ENCODE results near the gene FKBP1B. TPM values are rescaled to one million over a fixed set of nuclear protein-coding genes. Genes with fewer than 3 reads are reported as not detected.

The FKBP1B gene
- total RNA-seq, 2 experiments from 2014 or later, result 1.4 to 1.7 TPM

DNA sequence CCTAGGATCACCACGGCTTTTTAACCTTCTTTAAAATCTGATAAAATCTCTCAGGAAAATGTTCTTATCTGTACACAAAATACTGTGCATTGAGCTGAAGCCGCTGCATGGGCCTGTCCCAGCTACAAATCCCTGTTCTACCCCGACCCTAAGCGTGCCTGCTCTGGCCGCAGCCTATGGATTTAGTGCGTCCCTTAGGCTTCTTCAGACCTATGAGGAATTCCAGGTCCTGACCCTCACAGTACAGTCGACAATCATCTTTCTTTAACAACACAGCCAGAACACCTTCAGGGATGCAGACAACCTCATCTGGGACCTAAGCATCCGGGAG is 1.9 kb upstream of the FKBP1B start:
- H3K27ac Mint-ChIP-seq, result no peak overlapping the region
- POLR2A ChIA-PET, result interaction anchor here (0.5 to 1.9 kb wide), 10 partner anchors 23 to 611 kb away, joined by 3 to 34 read pairs (median 5); partner anchors contain the start of genes ATAD2B, FAM228B and SF3B6
- peak overlapping the region; percentile 88 for H3K4me3 Mint-ChIP-seq
- H3K36me3 Mint-ChIP-seq (ENCODE audit: low read depth), result peaks cover 1% of the 10 kb centered on the region
- peaks cover 5% of the 10 kb centered on the region for H3K27me3 Mint-ChIP-seq
- ATAC-seq, result peak; percentile 3
- no peak for DNase-seq
- intact Hi-C loops (cut with DNase I, micrococcal nuclease), result loop anchor here (1.0 to 5.0 kb wide), 8 partner anchors 29 to 746 kb away; partner anchors contain the start of genes ATAD2B (in 2 of the 2), SF3B6 (in 2 of the 2), UBXN2A (in 2 of the 2) and CENPO (in 1 of the 2)
- peaks cover 25% of the 10 kb centered on the region for H3K4me1 Mint-ChIP-seq
- no peaks in the 10 kb centered on the region for H3K9me3 Mint-ChIP-seq (ENCODE audit: low read depth)
- CTCF ChIA-PET, result interaction anchor here (0.8 to 2.1 kb wide), 8 partner anchors 13 to 223 kb away, joined by 3 to 14 read pairs (median 5); partner anchors contain the start of genes ATAD2B, SF3B6 and TP53I3

DNA sequence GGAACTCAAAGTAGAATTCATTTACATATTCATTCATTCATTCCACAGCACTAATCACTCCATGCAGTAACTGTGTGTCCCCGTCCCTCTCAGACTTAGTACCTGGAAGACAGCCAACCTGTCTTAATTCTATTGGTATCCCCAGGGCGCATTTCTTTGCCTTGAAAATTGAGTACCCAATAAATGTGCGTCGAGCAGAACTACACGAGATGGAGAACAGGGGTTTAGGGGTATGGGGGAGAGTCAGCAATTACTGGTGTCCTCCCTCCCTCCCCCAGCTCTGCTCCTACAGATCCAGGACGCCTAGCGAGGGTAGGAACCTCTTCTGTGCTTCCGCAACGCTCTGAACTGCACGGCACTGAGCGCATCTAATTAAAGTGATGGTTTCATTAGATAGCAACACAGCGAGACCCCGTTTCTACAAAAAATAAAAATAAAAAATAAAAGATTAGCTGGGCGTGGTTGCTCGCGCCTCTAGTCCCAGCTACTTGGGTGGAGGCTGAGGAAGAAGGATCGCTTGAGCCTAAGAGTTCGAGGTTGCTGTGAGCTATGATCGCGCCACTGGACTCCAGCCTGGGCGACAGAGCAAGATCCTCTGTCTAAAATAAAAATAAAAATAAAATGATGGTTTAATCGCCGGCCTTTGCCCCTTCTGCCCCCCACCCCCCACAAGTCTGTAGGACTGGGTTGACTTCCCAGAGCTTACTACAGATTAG is 614 bp upstream of the FKBP1B start:
- peaks cover 25% of the 10 kb centered on the region for H3K4me1 Mint-ChIP-seq
- no peak overlapping the region for H3K27ac Mint-ChIP-seq
- H3K27me3 Mint-ChIP-seq, result peaks cover 5% of the 10 kb centered on the region
- H3K9me3 Mint-ChIP-seq (ENCODE audit: low read depth), result no peaks in the 10 kb centered on the region
- DNase-seq, result peak; percentile 21
- ATAC-seq, result no peak
- no peaks in the 10 kb centered on the region for H3K36me3 Mint-ChIP-seq (ENCODE audit: low read depth)
- POLR2A ChIA-PET, result interaction anchor here (0.7 kb wide), 1 partner anchor 17 kb away, joined by 3 read pairs; no protein-coding TSS in a partner anchor
- no peak overlapping the region for H3K4me3 Mint-ChIP-seq
- intact Hi-C loops (cut with DNase I, micrococcal nuclease), result loop anchor here in 1 of 2 experiments (5.0 kb wide), 1 partner anchor 107 kb away; the partner anchor contains the start of gene UBXN2A
- CTCF ChIA-PET, result interaction anchor here (0.5 to 2.7 kb wide), 4 partner anchors 12 to 459 kb away, joined by 3 to 18 read pairs (median 4); partner anchors contain the start of gene TP53I3

DNA sequence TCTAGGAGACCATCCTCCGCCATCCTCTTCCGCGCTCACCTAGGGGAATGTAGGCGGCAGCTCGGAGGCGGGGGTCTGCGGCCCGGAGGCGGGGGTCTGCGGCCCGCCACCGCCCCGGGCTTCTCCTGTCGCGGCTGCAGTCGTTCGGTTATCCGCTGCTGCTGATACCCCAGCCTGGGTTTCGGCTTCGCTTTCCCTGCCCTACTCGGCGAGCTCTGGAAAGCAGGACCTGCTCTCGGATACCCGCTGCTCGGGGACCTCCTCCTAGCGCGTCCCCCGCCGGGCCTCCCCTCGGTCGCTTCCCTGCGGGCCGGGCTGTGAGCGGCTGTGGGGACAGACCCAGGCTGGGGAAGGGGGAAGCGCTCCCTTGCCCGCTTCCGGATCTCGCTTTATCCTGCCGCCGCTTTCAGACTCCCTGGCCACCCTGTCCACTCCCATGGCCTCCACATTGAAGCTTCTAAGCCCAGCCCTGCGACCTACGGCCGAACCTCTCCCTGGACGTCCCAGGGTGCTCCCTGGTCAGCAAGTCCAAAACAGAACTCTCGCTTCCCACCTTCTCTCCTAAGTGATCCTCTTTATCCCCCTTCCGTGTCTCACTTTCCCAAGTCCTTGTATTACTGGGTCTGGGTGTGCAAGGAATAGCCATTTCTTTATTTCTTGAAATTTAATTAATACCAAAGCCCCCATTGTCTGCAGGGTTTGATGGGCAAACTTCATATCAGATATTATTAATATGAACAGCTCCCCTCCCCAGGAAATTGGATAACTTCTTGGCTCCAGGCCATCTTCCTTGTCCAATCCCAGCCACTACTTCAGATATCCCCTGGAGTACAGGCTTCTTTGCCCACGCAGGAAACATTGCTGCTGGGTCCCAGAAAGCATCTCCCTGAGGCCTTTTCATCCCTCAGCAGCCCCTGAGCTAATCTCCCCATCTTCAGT is 769 bp downstream of the FKBP1B start:
- no peak overlapping the region for H3K4me3 Mint-ChIP-seq
- ChIA-PET CTCF (interaction anchor here (0.6 to 2.7 kb wide), 7 partner anchors 9 to 123 kb away, joined by 3 to 18 read pairs (median 4); partner anchors contain the start of gene TP53I3), POLR2A (interaction anchor here (0.8 to 1.1 kb wide), 3 partner anchors 26 to 123 kb away, joined by 3 to 6 read pairs (median 5); partner anchors contain the start of genes ATAD2B and SF3B6)
- intact Hi-C loops (cut with DNase I, micrococcal nuclease), result no loop called here
- H3K36me3 Mint-ChIP-seq (ENCODE audit: low read depth), result no peaks in the 10 kb centered on the region
- ATAC-seq, result no peak
- peak; percentile 36 for DNase-seq
- H3K27me3 Mint-ChIP-seq, result peaks cover 7% of the 10 kb centered on the region
- no peaks in the 10 kb centered on the region for H3K9me3 Mint-ChIP-seq (ENCODE audit: low read depth)
- no peak overlapping the region for H3K27ac Mint-ChIP-seq
- H3K4me1 Mint-ChIP-seq, result peaks cover 20% of the 10 kb centered on the region

DNA sequence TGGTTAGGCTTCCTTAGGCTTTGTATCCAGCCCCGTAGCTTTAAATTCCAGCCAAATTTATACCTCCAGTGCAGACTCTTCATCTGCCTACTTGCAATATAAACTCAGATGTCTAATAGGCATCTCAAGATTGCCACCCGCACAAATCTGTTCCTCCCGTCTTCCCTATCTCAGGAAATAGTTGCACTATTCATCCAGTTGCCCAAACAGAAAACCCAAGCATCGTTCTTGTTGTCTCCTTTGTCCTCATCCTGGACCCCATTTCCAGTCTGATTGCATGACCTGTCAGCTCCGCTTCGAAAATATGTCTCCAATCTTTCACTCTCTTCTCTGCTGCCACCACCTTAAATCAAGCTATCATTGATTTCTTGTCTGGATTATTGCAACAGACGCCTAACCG is 2.3 kb downstream of the FKBP1B start:
- peaks cover 9% of the 10 kb centered on the region for H3K4me1 Mint-ChIP-seq
- intact Hi-C loops (cut with DNase I, micrococcal nuclease), result no loop called here
- ATAC-seq, result no peak
- H3K27me3 Mint-ChIP-seq, result peaks cover 7% of the 10 kb centered on the region
- H3K4me3 Mint-ChIP-seq, result no peak overlapping the region
- no peaks in the 10 kb centered on the region for H3K9me3 Mint-ChIP-seq (ENCODE audit: low read depth)
- no peak for DNase-seq
- no peak overlapping the region for H3K27ac Mint-ChIP-seq
- ChIA-PET CTCF (interaction anchor here (1.1 to 2.6 kb wide), 5 partner anchors 8 to 124 kb away, joined by 3 to 9 read pairs (median 4); partner anchors contain the start of gene SF3B6), POLR2A (interaction anchor here (0.6 to 0.7 kb wide), 2 partner anchors 87 to 127 kb away, joined by 3 read pairs; no protein-coding TSS in a partner anchor)
- no peaks in the 10 kb centered on the region for H3K36me3 Mint-ChIP-seq (ENCODE audit: low read depth)

DNA sequence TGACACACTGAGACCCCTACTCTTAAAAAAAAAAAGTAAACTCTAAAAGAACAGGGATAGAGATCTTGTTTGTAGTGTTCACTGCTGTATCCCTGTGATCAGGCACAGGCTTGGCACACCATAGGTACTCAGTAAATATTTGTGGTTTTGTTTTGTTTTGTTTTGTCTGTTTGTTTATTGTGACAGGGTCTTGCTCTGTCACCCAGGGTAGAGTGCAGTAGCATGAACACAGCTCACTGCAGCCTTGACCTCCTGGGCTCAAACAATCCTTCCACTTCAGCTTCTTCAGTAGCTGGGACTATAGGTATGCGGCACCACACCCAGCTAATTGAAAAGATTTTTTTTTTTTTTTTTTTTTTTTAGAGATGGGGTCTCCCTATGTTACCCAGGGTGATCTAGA is 3.4 kb downstream of the FKBP1B start:
- no peaks in the 10 kb centered on the region for H3K36me3 Mint-ChIP-seq (ENCODE audit: low read depth)
- no peak for ATAC-seq
- H3K4me1 Mint-ChIP-seq, result peaks cover 3% of the 10 kb centered on the region
- no peak for DNase-seq
- peaks cover 4% of the 10 kb centered on the region for H3K27me3 Mint-ChIP-seq
- intact Hi-C loops (cut with DNase I, micrococcal nuclease), result no loop called here
- no peak overlapping the region for H3K4me3 Mint-ChIP-seq
- no peaks in the 10 kb centered on the region for H3K9me3 Mint-ChIP-seq (ENCODE audit: low read depth)
- CTCF ChIA-PET, result interaction anchor here (0.6 to 1.9 kb wide), 2 partner anchors 23 to 499 kb away, joined by 3 to 8 read pairs; partner anchors contain the start of gene SF3B6
- no peak overlapping the region for H3K27ac Mint-ChIP-seq
- POLR2A ChIA-PET, result no interaction called here

DNA sequence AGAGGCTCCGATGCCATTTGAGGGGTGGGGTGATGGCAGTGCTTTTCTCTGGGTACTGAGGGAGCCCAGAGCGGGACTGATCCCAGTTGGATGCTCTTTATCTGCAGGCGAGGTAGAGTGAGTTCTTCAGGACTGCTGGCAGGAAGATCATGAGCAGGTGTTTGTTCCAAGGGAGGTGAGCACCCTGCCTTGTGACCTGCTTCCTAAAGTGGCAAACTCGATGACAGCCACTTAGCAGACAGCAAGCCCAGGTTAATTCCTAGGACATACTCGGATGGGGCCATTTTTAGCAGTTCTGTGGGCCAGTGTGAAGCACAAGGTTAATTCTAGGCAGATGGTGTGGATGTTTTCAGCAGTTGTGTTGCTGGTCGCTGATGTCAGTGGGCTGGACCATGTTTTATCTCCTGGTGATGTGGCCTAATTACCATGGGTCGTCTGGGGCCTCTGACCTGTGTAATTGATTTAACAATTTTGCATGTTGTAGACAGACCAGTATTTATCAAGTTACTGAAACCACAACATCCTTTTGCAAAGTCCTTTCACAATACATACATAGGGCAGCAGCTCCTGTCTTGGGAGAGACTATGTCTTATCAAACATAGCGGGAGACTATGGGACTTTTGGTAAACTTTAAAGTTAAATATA is 4.9 kb downstream of the FKBP1B start:
- ChIA-PET POLR2A (no interaction called here), CTCF (interaction anchor here (0.7 to 1.2 kb wide), 2 partner anchors 19 to 30 kb away, joined by 3 read pairs; partner anchors contain the start of gene TP53I3)
- intact Hi-C loops (cut with DNase I, micrococcal nuclease), result no loop called here
- H3K9me3 Mint-ChIP-seq (ENCODE audit: low read depth), result no peaks in the 10 kb centered on the region
- no peaks in the 10 kb centered on the region for H3K4me1 Mint-ChIP-seq
- no peak for DNase-seq
- no peak overlapping the region for H3K4me3 Mint-ChIP-seq
- no peak overlapping the region for H3K27ac Mint-ChIP-seq
- no peak for ATAC-seq
- H3K27me3 Mint-ChIP-seq, result peaks cover 2% of the 10 kb centered on the region
- no peaks in the 10 kb centered on the region for H3K36me3 Mint-ChIP-seq (ENCODE audit: low read depth)

DNA sequence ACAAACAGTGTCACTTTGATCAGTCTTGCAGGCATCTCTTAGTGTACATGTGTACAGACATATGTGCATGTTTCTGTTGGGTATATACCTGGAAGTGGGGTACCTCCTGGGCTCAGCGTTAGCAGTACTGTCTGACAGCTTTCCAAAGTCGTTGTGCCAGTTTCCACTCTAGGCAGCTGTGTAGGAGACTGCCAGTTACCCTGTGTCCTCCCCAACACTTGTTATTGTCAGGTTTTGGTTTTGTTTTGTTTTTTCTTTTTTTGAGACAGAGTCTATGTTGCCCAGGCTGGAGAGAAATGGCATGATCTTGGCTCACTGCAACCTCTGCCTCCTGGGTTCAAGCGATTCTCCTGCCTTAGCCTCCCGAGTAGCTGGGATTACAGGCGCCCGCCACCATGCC is 6.2 kb downstream of the FKBP1B start:
- ATAC-seq (no peak), DNase-seq (no peak)
- intact Hi-C loops (cut with DNase I, micrococcal nuclease), result no loop called here
- Mint-ChIP-seq H3K36me3 (ENCODE audit: low read depth) (no peaks in the 10 kb centered on the region), H3K9me3 (ENCODE audit: low read depth) (no peaks in the 10 kb centered on the region), H3K27ac (no peak overlapping the region), H3K4me3 (no peak overlapping the region), H3K4me1 (peaks cover 2% of the 10 kb centered on the region), H3K27me3 (peaks cover 2% of the 10 kb centered on the region)
- ChIA-PET CTCF (no interaction called here), POLR2A (interaction anchor here (0.6 kb wide), 1 partner anchor 127 kb away, joined by 3 read pairs; no protein-coding TSS in a partner anchor)

DNA sequence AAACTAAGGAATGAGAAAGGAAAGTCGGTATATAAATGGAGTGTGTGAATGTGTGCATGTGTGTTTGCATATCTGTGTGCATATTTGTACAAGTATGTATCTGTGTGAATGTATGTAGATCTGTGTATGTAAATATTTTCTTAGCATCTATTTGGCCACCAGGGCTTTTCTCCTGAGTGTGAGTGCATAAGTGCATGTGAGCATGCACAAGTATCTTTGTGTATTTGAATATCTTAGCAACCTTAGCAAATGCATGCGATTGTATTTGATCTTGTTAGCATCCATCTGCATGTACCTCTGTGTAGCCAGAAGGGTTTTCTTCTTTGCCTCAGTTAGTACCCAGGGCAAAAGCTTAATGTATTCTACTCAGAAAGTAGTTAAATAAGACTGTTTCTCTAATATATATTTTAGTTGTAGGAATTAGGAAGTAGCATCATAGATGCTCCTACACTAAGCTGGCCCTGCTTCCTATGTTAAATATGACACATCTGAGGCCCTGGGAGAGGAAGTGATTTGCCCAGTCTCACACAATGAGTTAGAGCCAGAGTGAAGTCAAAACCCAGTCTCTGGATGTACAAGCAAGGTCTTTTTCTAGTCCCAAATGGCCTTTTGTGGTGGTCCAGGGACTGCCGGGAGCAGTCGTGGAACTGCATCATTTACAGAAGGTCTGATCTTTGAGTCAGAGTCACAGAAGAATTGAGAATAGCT is 9.2 kb downstream of the FKBP1B start:
- ATAC-seq, result no peak
- peaks cover 2% of the 10 kb centered on the region for H3K27me3 Mint-ChIP-seq
- intact Hi-C loops (cut with DNase I, micrococcal nuclease), result no loop called here
- ChIA-PET POLR2A (interaction anchor here (0.6 kb wide), 1 partner anchor 16 kb away, joined by 4 read pairs; no protein-coding TSS in a partner anchor), CTCF (interaction anchor here (2.0 kb wide), 1 partner anchor 131 kb away, joined by 4 read pairs; no protein-coding TSS in a partner anchor)
- DNase-seq, result no peak
- no peak overlapping the region for H3K4me3 Mint-ChIP-seq
- peaks cover 2% of the 10 kb centered on the region for H3K4me1 Mint-ChIP-seq
- no peaks in the 10 kb centered on the region for H3K36me3 Mint-ChIP-seq (ENCODE audit: low read depth)
- no peak overlapping the region for H3K27ac Mint-ChIP-seq
- H3K9me3 Mint-ChIP-seq (ENCODE audit: low read depth), result no peaks in the 10 kb centered on the region

DNA sequence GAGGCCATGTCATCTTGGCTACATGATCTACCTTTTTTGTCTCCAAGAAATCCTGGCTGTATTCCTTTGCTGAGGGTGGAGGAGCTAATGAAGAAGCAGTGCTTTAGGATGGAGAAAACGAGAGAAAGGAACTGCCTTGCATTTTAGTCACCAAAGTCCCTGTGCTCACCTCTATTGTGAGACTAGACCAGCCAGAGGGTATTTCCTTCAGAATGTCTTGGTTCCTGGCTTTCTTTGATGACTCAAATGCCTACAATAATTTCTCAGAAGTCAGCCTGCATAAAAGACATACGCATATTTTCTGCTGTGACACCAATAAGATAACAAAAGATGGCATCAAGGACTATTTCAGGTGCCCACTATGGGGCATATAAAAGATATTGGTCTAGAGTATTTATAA is 15.8 kb downstream of the FKBP1B start:
- DNase-seq (no peak), ATAC-seq (peak; percentile 70)
- peaks cover 9% of the 10 kb centered on the region for H3K4me1 Mint-ChIP-seq
- H3K36me3 Mint-ChIP-seq (ENCODE audit: low read depth), result peaks cover 3% of the 10 kb centered on the region
- no peaks in the 10 kb centered on the region for H3K9me3 Mint-ChIP-seq (ENCODE audit: low read depth)
- CTCF ChIA-PET, result interaction anchor here (0.6 kb wide), 1 partner anchor 25 kb away, joined by 3 read pairs; no protein-coding TSS in a partner anchor
- intact Hi-C loops (cut with DNase I, micrococcal nuclease), result no loop called here
- POLR2A ChIA-PET, result no interaction called here
- no peak overlapping the region for H3K27ac Mint-ChIP-seq
- no peak overlapping the region for H3K4me3 Mint-ChIP-seq
- H3K27me3 Mint-ChIP-seq, result no peaks in the 10 kb centered on the region

DNA sequence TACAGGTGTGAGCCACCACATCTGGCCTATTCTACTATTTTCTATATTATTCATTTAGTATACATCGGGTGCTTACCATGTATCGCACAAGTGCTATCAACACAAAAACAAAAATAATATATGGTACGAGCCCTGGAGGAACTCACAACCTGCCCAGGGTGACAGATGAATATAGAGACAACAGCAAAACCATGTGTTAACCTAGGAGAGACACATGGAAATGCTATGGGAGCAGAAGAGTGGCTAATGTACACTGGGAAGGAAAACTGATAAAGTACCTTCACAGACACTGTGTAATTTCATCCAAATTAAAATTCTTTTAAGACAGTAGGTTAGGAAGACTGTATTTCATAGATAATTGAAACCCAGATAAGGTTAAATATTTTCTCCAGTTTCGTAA is 22.7 kb downstream of the FKBP1B start:
- peaks cover 19% of the 10 kb centered on the region for H3K36me3 Mint-ChIP-seq (ENCODE audit: low read depth)
- H3K9me3 Mint-ChIP-seq (ENCODE audit: low read depth), result no peaks in the 10 kb centered on the region
- no peak for ATAC-seq
- POLR2A ChIA-PET, result no interaction called here
- no peak for DNase-seq
- peaks cover 34% of the 10 kb centered on the region for H3K4me1 Mint-ChIP-seq
- CTCF ChIA-PET, result interaction anchor here (1.0 to 3.5 kb wide), 3 partner anchors 10 to 146 kb away, joined by 3 to 21 read pairs (median 11); partner anchors contain the start of genes ATAD2B and TP53I3
- H3K27ac Mint-ChIP-seq, result no peak overlapping the region
- intact Hi-C loops (cut with DNase I, micrococcal nuclease), result loop anchor here in 1 of 2 experiments (10.0 kb wide), 1 partner anchor 687 kb away; the partner anchor contains the start of gene KLHL29
- H3K4me3 Mint-ChIP-seq, result no peak overlapping the region
- H3K27me3 Mint-ChIP-seq, result no peaks in the 10 kb centered on the region

All from activated CD4-positive, alpha-beta T cell treated with anti-CD3 and anti-CD28 coated beads for 36 hours (primary cell).